ENCODE data around the gene LYSET. TPM values are rescaled to one million over a fixed set of nuclear protein-coding genes. Genes with fewer than 3 reads are reported as not detected.
"Not testable (repeated sequence)": the region's sequence is repeated elsewhere in the genome, so short reads cannot be mapped to it uniquely, and the experiment has no call there.

Gene LYSET
- total RNA-seq, 1 donor from 2014 or later = 17.2 TPM

- no peak overlapping the region for H3K9ac ChIP-seq
- H3K9me3 ChIP-seq (ENCODE audit: low read depth) = no peaks in the 10 kb centered on the region
- no peak overlapping the region for H3K4me2 ChIP-seq
- no peaks in the 10 kb centered on the region for H3K27me3 Mint-ChIP-seq (ENCODE audit: insufficient read depth, low read depth)
- H2AFZ ChIP-seq (replicated peaks) = peak overlapping the region; percentile 37
- TF ChIP-seq EZH2 (IDR thresholded peaks at IDR 0.05) = no peak
- peak; percentile 53 for TF ChIP-seq CTCF (IDR thresholded peaks at IDR 0.05)
- no peaks in the 10 kb centered on the region for H3K36me3 ChIP-seq
- H3K4me3 Mint-ChIP-seq = no peak overlapping the region
- H3K79me2 ChIP-seq (ENCODE audit: low read depth) = no peaks in the 10 kb centered on the region
- H3K36me3 Mint-ChIP-seq = no peaks in the 10 kb centered on the region
- no peaks in the 10 kb centered on the region for H3K27me3 ChIP-seq
- peaks cover 12% of the 10 kb centered on the region for H3F3A ChIP-seq (ENCODE audit: low read depth)
- no peaks in the 10 kb centered on the region for H3K9me3 Mint-ChIP-seq
- no peak overlapping the region for H3K4me3 ChIP-seq
- H3K27ac ChIP-seq = no peak overlapping the region
- peaks cover 6% of the 10 kb centered on the region for H3K4me1 Mint-ChIP-seq
- H3K27ac Mint-ChIP-seq = no peak overlapping the region
- peak; percentile 45 for DNase-seq (ENCODE audit: low spot score)
- no peaks in the 10 kb centered on the region for H3K4me1 ChIP-seq
- no peaks in the 10 kb centered on the region for H4K20me1 ChIP-seq (ENCODE audit: low read depth)
Measured at GRCh38 chr14:93160353-93160801, 24.7 kb upstream of the LYSET start.

- H2AFZ ChIP-seq (replicated peaks) = no peak overlapping the region
- H3K36me3 Mint-ChIP-seq = no peaks in the 10 kb centered on the region
- peaks cover 2% of the 10 kb centered on the region for H3K9me3 Mint-ChIP-seq
- no peaks in the 10 kb centered on the region for H3K36me3 ChIP-seq
- H3K4me3 Mint-ChIP-seq = no peak overlapping the region
- no peaks in the 10 kb centered on the region for H3K4me1 ChIP-seq
- peaks cover 12% of the 10 kb centered on the region for H3F3A ChIP-seq (ENCODE audit: low read depth)
- H3K27ac Mint-ChIP-seq = no peak overlapping the region
- no peaks in the 10 kb centered on the region for H3K9me3 ChIP-seq (ENCODE audit: low read depth)
- no peaks in the 10 kb centered on the region for H4K20me1 ChIP-seq (ENCODE audit: low read depth)
- H3K27me3 Mint-ChIP-seq (ENCODE audit: insufficient read depth, low read depth) = no peaks in the 10 kb centered on the region
- no peak overlapping the region for H3K4me2 ChIP-seq
- DNase-seq (ENCODE audit: low spot score) = no peak
- no peaks in the 10 kb centered on the region for H3K27me3 ChIP-seq
- H3K9ac ChIP-seq = no peak overlapping the region
- no peaks in the 10 kb centered on the region for H3K79me2 ChIP-seq (ENCODE audit: low read depth)
- no peak overlapping the region for H3K4me3 ChIP-seq
- H3K4me1 Mint-ChIP-seq = peaks cover 11% of the 10 kb centered on the region
- TF ChIP-seq EZH2 (IDR thresholded peaks at IDR 0.05) (no peak), EZH2phosphoT487 (IDR thresholded peaks at IDR 0.05) (no peak), CTCF (IDR thresholded peaks at IDR 0.05) (no peak)
- H3K27ac ChIP-seq = no peak overlapping the region
Measured at GRCh38 chr14:93161411-93161940, 23.6 kb upstream of the LYSET start.

GRCh38 chr14:93163564-93163963, 21.6 kb upstream of the LYSET start:
- peaks cover 6% of the 10 kb centered on the region for H3F3A ChIP-seq (ENCODE audit: low read depth)
- no peak for DNase-seq (ENCODE audit: low spot score)
- no peak overlapping the region for H3K4me2 ChIP-seq
- no peaks in the 10 kb centered on the region for H3K4me1 ChIP-seq
- H3K9me3 ChIP-seq (ENCODE audit: low read depth) = no peaks in the 10 kb centered on the region
- no peak overlapping the region for H3K4me3 Mint-ChIP-seq
- TF ChIP-seq CTCF (IDR thresholded peaks at IDR 0.05) = no peak
- TF ChIP-seq EZH2phosphoT487 (IDR thresholded peaks at IDR 0.05) = no peak
- TF ChIP-seq EZH2 (IDR thresholded peaks at IDR 0.05) = no peak
- no peaks in the 10 kb centered on the region for H3K36me3 ChIP-seq
- no peak overlapping the region for H2AFZ ChIP-seq (replicated peaks)
- no peak overlapping the region for H3K27ac ChIP-seq
- no peak overlapping the region for H3K4me3 ChIP-seq
- peaks cover 11% of the 10 kb centered on the region for H3K4me1 Mint-ChIP-seq
- H4K20me1 ChIP-seq (ENCODE audit: low read depth) = no peaks in the 10 kb centered on the region
- H3K9me3 Mint-ChIP-seq = peaks cover 2% of the 10 kb centered on the region
- no peaks in the 10 kb centered on the region for H3K27me3 ChIP-seq
- no peaks in the 10 kb centered on the region for H3K79me2 ChIP-seq (ENCODE audit: low read depth)
- H3K27ac Mint-ChIP-seq = no peak overlapping the region
- H3K27me3 Mint-ChIP-seq (ENCODE audit: insufficient read depth, low read depth) = no peaks in the 10 kb centered on the region
- H3K36me3 Mint-ChIP-seq = no peaks in the 10 kb centered on the region
- H3K9ac ChIP-seq = no peak overlapping the region

- not testable (repeated sequence) for H3K9me3 Mint-ChIP-seq; H3K27me3 Mint-ChIP-seq (ENCODE audit: insufficient read depth, low read depth); H3K9ac ChIP-seq; H3K4me2 ChIP-seq; H3F3A ChIP-seq (ENCODE audit: low read depth); H3K79me2 ChIP-seq (ENCODE audit: low read depth); H4K20me1 ChIP-seq (ENCODE audit: low read depth); H3K27me3 ChIP-seq; H3K4me3 ChIP-seq; DNase-seq (ENCODE audit: low spot score); H3K4me1 ChIP-seq; H3K36me3 Mint-ChIP-seq; H3K27ac ChIP-seq; H3K9me3 ChIP-seq (ENCODE audit: low read depth); H2AFZ ChIP-seq (replicated peaks); H3K36me3 ChIP-seq
- Mint-ChIP-seq H3K4me1 (peaks cover 11% of the 10 kb centered on the region), H3K4me3 (peak overlapping the region; percentile 48), H3K27ac (peak overlapping the region; percentile 93)
Measured at GRCh38 chr14:93165271-93166265, 19.5 kb upstream of the LYSET start.

- not testable (repeated sequence) for H3K9me3 ChIP-seq (ENCODE audit: low read depth); H3K4me3 Mint-ChIP-seq; H3K27ac ChIP-seq; H3K4me1 ChIP-seq; DNase-seq (ENCODE audit: low spot score); H3K36me3 ChIP-seq; H4K20me1 ChIP-seq (ENCODE audit: low read depth); H3K36me3 Mint-ChIP-seq; H3K27me3 ChIP-seq; H3K4me2 ChIP-seq; H3F3A ChIP-seq (ENCODE audit: low read depth); H3K9ac ChIP-seq; H3K27ac Mint-ChIP-seq; H3K9me3 Mint-ChIP-seq; H3K79me2 ChIP-seq (ENCODE audit: low read depth); H3K4me3 ChIP-seq; H3K27me3 Mint-ChIP-seq (ENCODE audit: insufficient read depth, low read depth); H2AFZ ChIP-seq (replicated peaks)
- H3K4me1 Mint-ChIP-seq = peaks cover 11% of the 10 kb centered on the region
Measured at GRCh38 chr14:93168610-93169009, 16.5 kb upstream of the LYSET start.

Data from neural progenitor cell (in vitro differentiated cells).